ENCODE measurements around the gene IL4.

The IL4 gene

DNA sequence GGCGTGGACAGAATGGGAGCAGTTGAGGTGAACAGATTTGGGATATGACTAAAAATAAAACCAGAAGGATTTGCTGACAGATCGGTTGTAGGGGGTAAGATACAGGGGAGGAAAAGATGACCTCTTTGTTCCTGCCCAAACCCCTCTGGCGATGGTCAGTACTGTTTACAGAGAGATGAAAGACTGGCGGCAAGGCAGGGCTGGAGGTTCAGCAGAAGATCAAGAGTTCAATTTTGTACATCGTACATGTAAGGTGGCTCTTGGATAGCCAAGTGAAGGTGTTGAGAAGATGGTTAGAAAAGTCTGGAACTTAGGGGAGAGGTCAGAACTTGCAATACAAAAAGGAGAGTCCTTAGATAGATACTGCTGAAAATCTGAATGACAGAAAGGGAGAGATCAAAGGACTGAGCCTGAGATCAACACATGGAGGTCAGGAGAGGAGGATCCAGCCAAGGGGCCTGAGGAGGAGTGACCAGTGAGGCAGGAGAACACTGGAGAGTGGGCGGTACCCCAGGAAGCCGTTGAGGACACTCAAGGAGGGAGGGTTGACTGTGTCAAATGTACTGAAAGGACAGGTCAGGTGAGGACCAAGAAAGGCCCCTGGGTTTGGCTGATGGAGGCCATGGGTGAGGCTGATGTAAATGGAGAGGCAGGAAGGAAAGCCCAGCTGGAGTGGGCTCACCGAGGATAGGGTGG, 7.1 kb downstream of the IL4 start:
- TF ChIP-seq, protein P1, sequence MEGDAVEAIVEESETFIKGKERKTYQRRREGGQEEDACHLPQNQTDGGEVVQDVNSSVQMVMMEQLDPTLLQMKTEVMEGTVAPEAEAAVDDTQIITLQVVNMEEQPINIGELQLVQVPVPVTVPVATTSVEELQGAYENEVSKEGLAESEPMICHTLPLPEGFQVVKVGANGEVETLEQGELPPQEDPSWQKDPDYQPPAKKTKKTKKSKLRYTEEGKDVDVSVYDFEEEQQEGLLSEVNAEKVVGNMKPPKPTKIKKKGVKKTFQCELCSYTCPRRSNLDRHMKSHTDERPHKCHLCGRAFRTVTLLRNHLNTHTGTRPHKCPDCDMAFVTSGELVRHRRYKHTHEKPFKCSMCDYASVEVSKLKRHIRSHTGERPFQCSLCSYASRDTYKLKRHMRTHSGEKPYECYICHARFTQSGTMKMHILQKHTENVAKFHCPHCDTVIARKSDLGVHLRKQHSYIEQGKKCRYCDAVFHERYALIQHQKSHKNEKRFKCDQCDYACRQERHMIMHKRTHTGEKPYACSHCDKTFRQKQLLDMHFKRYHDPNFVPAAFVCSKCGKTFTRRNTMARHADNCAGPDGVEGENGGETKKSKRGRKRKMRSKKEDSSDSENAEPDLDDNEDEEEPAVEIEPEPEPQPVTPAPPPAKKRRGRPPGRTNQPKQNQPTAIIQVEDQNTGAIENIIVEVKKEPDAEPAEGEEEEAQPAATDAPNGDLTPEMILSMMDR (IDR thresholded peaks at IDR 0.05; ENCODE audit: low read depth, low read length), result no peak
- DNase-seq (ENCODE audit: extremely low read depth, low read depth), result no peak

DNA sequence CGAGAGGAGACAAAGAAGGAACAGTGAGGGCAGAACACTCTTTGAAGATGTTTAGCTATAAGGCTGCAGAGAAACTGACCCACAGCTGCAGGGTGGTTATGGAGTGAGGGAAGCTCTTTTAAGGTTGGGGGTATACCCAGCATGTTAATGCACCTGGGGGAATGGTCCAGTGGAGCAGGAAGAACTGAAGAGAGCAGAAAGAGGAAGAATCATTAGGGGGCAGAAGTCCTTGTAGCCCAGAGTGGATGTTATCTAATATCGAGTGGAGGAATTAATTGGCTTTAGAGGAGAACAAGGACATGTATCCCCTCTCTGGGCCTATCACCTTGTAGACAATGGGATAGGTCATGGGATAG, 7.7 kb downstream of the IL4 start:
- TF ChIP-seq, protein P1 (IDR thresholded peaks at IDR 0.05; ENCODE audit: low read depth, low read length), result no peak
- no peak for DNase-seq (ENCODE audit: extremely low read depth, low read depth)

DNA sequence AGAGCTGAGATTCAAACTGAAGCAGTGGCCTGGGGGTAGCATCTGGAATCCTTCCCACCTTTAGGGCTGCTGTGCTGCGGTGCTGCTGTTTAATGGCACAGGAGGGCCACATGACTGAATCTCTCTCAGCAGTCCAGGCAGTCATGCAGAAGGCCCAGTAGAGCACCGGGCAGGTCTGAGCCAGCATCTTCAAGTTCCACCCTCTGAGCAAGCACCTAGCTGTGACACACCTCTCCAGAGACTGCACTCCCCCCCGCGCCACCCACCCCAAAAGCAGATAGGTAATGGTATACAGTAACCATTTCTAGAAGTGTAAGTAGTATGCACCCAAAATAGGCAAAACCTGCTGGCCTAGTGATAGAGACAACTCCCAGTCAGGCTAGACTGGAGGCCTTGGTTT, 8.2 kb downstream of the IL4 start:
- no peak for DNase-seq (ENCODE audit: extremely low read depth, low read depth)

DNA sequence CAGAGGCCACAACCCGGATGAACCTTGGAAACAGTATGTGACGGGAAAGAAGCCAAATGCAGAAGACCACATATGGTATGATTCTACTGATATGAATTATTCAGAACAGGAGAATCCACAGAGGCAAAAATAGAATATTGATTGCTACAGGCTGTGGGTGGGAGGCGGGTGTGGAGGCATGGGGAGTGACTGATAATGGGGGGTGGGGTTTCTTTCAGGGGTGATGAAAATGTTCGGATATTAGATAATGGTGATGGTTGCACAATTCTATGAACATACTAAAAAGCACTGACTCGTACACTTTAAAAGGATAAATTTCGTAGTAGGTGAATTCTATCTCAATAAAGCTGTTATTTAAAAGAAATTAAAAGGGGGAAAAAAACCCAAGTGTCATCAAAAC, 10.7 kb downstream of the IL4 start:
- DNase-seq (ENCODE audit: extremely low read depth, low read depth), result no peak
- TF ChIP-seq, protein P1 (IDR thresholded peaks at IDR 0.05; ENCODE audit: low read depth, low read length), result no peak

More for the DNA sequence above, 8.2 kb downstream of the IL4 start:
- TF ChIP-seq, protein P1 (IDR thresholded peaks at IDR 0.05; ENCODE audit: low read depth, low read length), result no peak

DNA sequence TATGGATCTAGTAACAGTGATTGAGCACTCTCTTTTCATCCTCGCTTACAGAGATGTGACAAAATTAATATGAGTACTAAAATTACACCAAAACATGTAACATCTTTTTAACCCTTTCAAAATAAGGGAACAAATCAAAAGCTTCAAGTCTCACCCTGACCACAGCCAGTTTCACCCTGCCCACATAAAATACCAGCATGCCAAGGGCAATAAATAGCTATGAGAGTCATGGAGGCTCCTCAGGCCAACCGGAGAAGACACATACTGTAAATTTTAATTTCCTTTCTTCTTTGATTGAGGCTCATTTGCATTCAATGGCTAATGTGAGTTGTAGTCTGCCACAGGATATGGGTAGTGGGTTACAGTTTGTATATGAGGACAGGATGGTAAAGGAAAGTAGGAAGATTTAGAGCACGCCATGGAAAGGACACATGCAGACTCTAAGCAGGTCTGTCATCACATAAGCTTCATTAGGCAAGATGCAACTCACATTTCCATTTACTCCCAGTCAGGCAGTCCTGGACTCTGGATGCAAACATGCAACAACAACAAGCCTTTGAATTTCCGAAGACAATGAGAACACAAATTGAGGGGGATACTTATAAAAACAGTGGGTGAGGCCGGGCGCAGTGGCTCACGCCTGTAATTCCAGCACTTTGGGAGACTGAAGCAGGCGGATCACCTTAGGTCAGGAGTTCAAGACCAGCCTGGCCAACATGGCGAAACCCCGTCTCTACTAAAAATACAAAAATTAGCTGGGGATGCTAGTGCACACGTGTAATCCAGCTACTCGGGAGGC, 11.3 kb downstream of the IL4 start:
- TF ChIP-seq, protein P1 (IDR thresholded peaks at IDR 0.05; ENCODE audit: low read depth, low read length), result no peak
- DNase-seq (ENCODE audit: extremely low read depth, low read depth), result no peak

DNA sequence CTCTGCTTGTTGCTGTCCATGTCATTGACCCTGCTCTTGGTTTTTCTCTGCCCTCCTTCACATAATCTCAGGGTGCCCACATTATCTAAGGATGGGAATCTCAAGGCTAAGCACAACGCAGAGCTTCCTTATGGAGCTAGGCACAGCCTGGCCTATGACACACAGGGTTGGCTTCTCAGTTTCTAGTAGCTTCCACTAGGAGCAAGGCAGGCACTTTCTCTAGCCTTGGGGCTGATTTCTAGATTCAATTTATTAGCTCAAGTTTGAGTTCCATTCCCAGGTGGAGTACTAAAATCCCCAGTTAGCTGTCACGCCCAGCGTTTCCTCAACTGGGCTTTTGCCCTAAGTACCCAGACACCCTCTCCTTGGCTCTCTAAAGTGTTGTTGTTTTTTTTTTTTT, 12.4 kb downstream of the IL4 start:
- DNase-seq (ENCODE audit: extremely low read depth, low read depth), result no peak
- TF ChIP-seq, protein P1 (IDR thresholded peaks at IDR 0.05; ENCODE audit: low read depth, low read length), result no peak

DNA sequence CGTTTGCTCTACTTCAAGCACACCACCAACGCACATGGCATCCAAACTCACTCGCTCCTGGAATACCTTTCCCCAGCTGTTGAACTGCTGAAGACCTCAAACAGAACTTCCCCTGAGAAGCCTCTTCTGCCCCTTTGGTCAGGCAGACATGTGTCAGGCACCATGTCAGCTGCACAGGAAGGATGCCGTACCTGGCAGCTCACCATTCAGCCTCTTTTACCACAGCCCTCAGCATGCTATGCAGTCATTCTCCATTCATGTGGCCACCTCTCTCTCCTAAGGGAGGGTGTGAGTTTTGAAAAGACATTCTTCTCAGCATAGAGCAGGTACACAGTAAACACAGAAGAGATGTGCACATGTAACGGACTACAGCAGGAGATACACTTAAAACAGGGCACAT, 14.2 kb downstream of the IL4 start:
- TF ChIP-seq, protein P1 (IDR thresholded peaks at IDR 0.05; ENCODE audit: low read depth, low read length), result no peak
- no peak for DNase-seq (ENCODE audit: extremely low read depth, low read depth)
